T-cell (primary cell): ENCODE measurements around the gene GPRIN2. TPM values are rescaled to one million over a fixed set of nuclear protein-coding genes. Genes with fewer than 3 reads are reported as not detected.
"Not testable (repeated sequence)": the region's sequence is repeated elsewhere in the genome, so short reads cannot be mapped to it uniquely, and the experiment has no call there.

ENCODE experiments used
- ATAC-seq, 4 experiments: fragments of 200-7000 bp in 3 of 4; fragments of 150-1000 bp in 1 of 4; cut with Tn5 transposase; replicated peaks in 1 of 4; 1 replicate in 3 of 4; 2 replicates in 1 of 4; pipeline ENCODE4 v1.10.0; 2021; ENCODE audit warnings: moderate library complexity in 3 of 4, mild to moderate bottlenecking in 2 of 4, moderate number of reproducible peaks in 1 of 4
- CTCF ChIA-PET, 2 donors: fragments of 300-600 bp; sonication (Branson Sonifier 250); formaldehyde crosslinking; loops; one replicate each; lab custom pipeline; 2022; ENCODE audit warnings: antibody characterized with exemption in 2 of 2; lab: Charles Lee
- POLR2A ChIA-PET, 2 donors: fragments of 300-600 bp; sonication (Branson Sonifier 250); formaldehyde crosslinking; loops; one replicate each; lab custom pipeline; 2022; ENCODE audit warnings: antibody characterized with exemption in 2 of 2; lab: Charles Lee
- DNase-seq, 35 experiments: peaks; one replicate each; pipeline versions ENCODE4 v3.0.0 to v3.0.0-alpha.2; 2013 to 2023
- H3K27ac ChIP-seq: one replicate; pipeline ENCODE4 v1.5.1; 2013; ENCODE audit warnings: low read length
- H3K27me3 ChIP-seq, 2 experiments: replicated peaks in 1 of 2; 1 replicate in 1 of 2; 2 replicates in 1 of 2; pipeline versions ENCODE4 v1.6.1 to v1.7.0; 2013; ENCODE audit warnings: low read length in 1 of 2, mixed read lengths in 1 of 2; ENCODE audit not compliant: control insufficient read depth in 2 of 2, insufficient read depth in 2 of 2; ENCODE audit errors: extremely low read depth in 1 of 2
- H3K36me3 ChIP-seq, 2 donors: 1 replicate in 1 of 2; 2 replicates in 1 of 2; pipeline versions ENCODE4 v1.6.1 to v1.7.0; 2013; ENCODE audit warnings: low read length in 1 of 2; ENCODE audit not compliant: control insufficient read depth in 2 of 2, insufficient read depth in 1 of 2; ENCODE audit errors: extremely low read depth in 1 of 2
- H3K4me1 ChIP-seq, 2 experiments: 1 replicate in 1 of 2; 2 replicates in 1 of 2; pipeline versions ENCODE4 v1.6.1 to v1.7.0; 2013; ENCODE audit warnings: low read length in 2 of 2, mixed read lengths in 1 of 2; ENCODE audit not compliant: insufficient read depth in 2 of 2, control insufficient read depth in 1 of 2; ENCODE audit errors: extremely low read depth in 1 of 2
- H3K4me3 ChIP-seq, 2 donors: 1 replicate in 1 of 2; 2 replicates in 1 of 2; pipeline versions ENCODE4 v1.5.1 to v1.7.0; 2013; ENCODE audit warnings: mild to moderate bottlenecking in 2 of 2, low read length in 1 of 2, moderate library complexity in 1 of 2; ENCODE audit not compliant: control insufficient read depth in 1 of 2; ENCODE audit errors: extremely low read depth in 1 of 2
- H3K9me3 ChIP-seq: 2 replicates; pipeline ENCODE4 v1.7.0; 2013
- H3K27ac Mint-ChIP-seq, 2 donors: one replicate each; pipeline ENCODE4 v1.8.0; 2020 to 2021; ENCODE audit warnings: mild to moderate bottlenecking in 2 of 2, mixed read lengths in 2 of 2
- H3K27me3 Mint-ChIP-seq, 2 donors: one replicate each; pipeline ENCODE4 v1.8.0; 2021 to 2022; ENCODE audit warnings: mixed read lengths in 2 of 2
- H3K36me3 Mint-ChIP-seq: one replicate; pipeline ENCODE4 v1.8.0; 2021; ENCODE audit warnings: mixed read lengths
- H3K4me1 Mint-ChIP-seq, 3 donors: one replicate each; pipeline ENCODE4 v1.8.0; 2020 to 2022; ENCODE audit warnings: mixed read lengths in 3 of 3, mild to moderate bottlenecking in 1 of 3
- H3K4me3 Mint-ChIP-seq, 3 donors: one replicate each; pipeline ENCODE4 v1.8.0; 2020 to 2022; ENCODE audit warnings: mild to moderate bottlenecking in 3 of 3, mixed read lengths in 3 of 3, moderate library complexity in 3 of 3
- H3K9me3 Mint-ChIP-seq, 3 donors: one replicate each; pipeline ENCODE4 v1.8.0; 2020 to 2022; ENCODE audit warnings: mixed read lengths in 3 of 3
- WGBS: methylation state at CpG from one replicate; pipeline ENCODE4 v1.1.5; 2013; ENCODE audit warnings: missing lambda C conversion rate; ENCODE audit not compliant: insufficient coverage; 5-methylcytosine and 5-hydroxymethylcytosine counted together
- total RNA-seq, 35 experiments: library from RNA in 6 of 35; stranded (reverse) in 6 of 35; fragments of 120-200 nt in 1 of 35; gene quantifications; one replicate each; pipeline versions ENCODE4 v1.2.1 to v1.2.4 and lab custom pipeline; 2013 to 2026

The GPRIN2 gene
- total RNA-seq, 5 donors from 2014 or later (not counting 1 experiment from before 2014, with no cell fraction given) = not detected

DNA sequence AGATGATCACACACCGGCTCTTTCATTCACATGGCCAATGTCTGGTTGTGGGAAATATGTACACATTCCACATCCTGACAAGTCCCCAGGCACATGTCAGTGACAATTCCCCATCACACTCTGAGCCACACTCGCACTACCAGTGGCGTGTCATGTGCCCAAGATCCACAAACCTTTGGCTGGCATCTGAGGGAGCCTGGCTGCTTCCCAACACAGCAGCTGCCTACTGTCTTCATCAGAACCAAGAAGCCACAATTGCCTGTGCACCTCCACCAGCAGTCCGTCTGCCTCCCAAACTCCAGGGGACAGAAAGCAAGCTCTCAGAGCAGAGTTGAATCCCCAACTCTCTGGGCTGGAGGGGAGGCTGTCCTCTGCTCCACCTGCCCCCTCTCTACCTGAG, 16.3 kb upstream of the GPRIN2 start:
- H3K9me3 Mint-ChIP-seq, H3K27ac Mint-ChIP-seq, H3K9me3 ChIP-seq, H3K27me3 Mint-ChIP-seq, H3K27me3 ChIP-seq, H3K4me3 ChIP-seq, H3K4me1 Mint-ChIP-seq, H3K4me3 Mint-ChIP-seq, H3K4me1 ChIP-seq, CTCF ChIA-PET, H3K36me3 ChIP-seq, H3K27ac ChIP-seq, ATAC-seq, H3K36me3 Mint-ChIP-seq, DNase-seq, POLR2A ChIA-PET: not testable (repeated sequence)
- WGBS = no CpG with 5 or more reads among the region's 4 CpGs

DNA sequence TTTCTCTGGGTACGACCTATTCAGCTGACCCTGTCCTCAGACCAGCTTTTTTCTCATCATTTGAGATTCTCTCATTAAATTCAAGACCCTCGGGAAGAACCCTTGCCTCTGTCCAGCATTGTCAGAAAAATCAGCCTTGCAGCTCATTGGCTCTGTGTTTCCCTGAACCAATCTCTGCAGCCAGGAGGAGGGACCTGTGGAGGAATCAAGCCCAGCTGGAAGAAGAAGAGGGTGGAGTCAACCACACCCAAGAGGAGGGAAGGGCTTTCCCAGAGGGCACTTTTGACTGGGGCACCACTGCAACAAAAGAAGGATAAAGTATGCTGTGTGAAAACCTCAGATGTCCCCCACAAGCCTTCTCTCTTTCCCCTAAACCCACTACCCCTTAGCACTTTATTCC, 14.2 kb upstream of the GPRIN2 start:
- no CpG with 5 or more reads among the region's 2 CpGs for WGBS
- POLR2A ChIA-PET, H3K4me3 ChIP-seq: not testable (repeated sequence)

DNA sequence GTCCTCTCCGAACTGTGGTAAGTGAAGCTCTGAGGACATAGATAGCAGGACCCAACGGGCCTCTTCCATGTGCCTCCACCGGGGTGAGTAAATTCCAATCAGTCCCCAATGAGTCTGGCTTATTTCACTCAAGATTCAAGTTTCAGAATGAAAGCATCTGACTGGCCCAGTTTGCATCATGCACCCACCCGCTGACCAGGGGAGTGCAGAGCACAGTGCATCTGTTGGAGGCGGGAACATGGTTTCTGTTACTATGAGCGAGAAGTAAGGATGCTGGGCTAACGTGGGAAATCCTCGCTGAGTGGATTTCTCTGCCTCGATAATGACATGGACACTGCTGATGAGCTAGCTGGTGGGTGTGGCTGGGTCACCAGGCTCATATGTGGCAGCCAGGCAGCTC, 10.7 kb upstream of the GPRIN2 start:
- WGBS = no CpG with 5 or more reads among the region's 9 CpGs
- POLR2A ChIA-PET, H3K36me3 ChIP-seq, ATAC-seq, H3K4me1 ChIP-seq, H3K9me3 Mint-ChIP-seq, DNase-seq, H3K27ac ChIP-seq, H3K4me1 Mint-ChIP-seq, H3K36me3 Mint-ChIP-seq, H3K4me3 ChIP-seq, H3K27ac Mint-ChIP-seq, H3K27me3 Mint-ChIP-seq, H3K4me3 Mint-ChIP-seq, H3K27me3 ChIP-seq, CTCF ChIA-PET, H3K9me3 ChIP-seq: not testable (repeated sequence)

More for the DNA sequence above, 14.2 kb upstream of the GPRIN2 start:
- ATAC-seq, H3K4me1 ChIP-seq, CTCF ChIA-PET, H3K4me1 Mint-ChIP-seq, H3K9me3 Mint-ChIP-seq, H3K27ac ChIP-seq, H3K4me3 Mint-ChIP-seq, H3K27me3 ChIP-seq, H3K36me3 Mint-ChIP-seq, H3K36me3 ChIP-seq, H3K27ac Mint-ChIP-seq, H3K9me3 ChIP-seq, DNase-seq, H3K27me3 Mint-ChIP-seq: not testable (repeated sequence)

DNA sequence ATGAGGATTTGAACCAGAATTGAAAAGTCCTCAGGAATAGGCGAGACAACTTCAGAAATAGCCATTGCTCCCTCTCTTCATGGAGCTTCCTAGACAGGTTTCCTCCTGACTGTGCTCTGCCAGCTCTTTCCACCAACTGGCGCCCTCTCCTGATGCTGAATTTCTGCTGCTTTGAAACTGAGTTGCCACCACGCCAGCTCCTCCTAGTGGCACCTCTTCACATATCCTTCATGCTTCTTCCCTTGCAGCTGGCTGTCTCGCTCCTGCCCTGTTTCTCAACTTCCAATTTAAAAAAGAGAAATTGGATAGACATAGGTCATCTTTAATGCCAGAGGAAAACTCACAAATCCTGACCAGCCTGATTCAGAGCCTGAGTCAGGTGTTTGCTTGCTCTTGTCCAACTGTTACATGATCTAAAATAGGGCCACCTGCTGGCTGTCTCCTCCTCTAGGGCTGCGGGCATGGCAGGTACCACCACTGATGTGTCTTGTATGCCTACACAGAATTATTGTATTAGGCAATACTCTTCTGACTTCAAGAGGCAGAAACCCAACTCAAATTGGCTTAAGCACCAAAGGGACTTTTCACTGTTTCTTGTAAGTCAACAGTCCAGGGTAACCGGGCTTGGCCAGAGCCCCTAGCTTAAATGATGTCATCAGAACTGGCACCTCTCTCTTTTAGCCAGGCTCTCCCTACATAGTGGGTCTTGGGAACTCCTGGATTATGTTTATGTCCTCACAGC, 9.3 kb upstream of the GPRIN2 start:
- peak in 27 of 35 experiments; percentile 5 to 64 (median 32) for DNase-seq
- no CpG with 5 or more reads among the region's 6 CpGs for WGBS
- CTCF ChIA-PET, H3K27me3 Mint-ChIP-seq, H3K4me3 Mint-ChIP-seq, POLR2A ChIA-PET, H3K27ac Mint-ChIP-seq, H3K27ac ChIP-seq, H3K36me3 Mint-ChIP-seq, H3K4me3 ChIP-seq, H3K27me3 ChIP-seq, H3K9me3 ChIP-seq, H3K4me1 ChIP-seq, H3K4me1 Mint-ChIP-seq, H3K9me3 Mint-ChIP-seq, H3K36me3 ChIP-seq: not testable (repeated sequence)
- peak; percentile 75 to 84 (median 80) for ATAC-seq

DNA sequence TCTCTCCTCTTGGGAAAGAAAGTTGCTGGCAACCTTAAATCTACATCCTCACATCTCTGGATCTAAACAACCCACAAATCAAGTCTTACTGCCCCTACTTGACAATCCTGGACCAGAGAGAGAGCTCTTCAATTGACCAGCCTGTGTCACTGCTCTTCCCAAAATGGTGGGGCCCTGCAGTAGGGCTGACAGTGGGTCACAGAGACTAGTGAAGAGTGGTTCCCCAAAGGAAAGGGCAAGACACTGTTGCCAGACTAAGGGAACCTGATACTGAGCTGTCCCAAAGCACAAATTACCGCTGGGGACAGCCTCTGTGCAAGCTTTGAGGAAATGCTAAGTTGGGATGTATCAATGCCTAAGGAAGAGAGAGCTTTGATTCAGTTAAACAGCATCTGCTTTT, 4.5 kb upstream of the GPRIN2 start:
- H3K9me3 Mint-ChIP-seq = no peaks in the 10 kb centered on the region
- WGBS = no CpG with 5 or more reads among the region's 1 CpG

DNA sequence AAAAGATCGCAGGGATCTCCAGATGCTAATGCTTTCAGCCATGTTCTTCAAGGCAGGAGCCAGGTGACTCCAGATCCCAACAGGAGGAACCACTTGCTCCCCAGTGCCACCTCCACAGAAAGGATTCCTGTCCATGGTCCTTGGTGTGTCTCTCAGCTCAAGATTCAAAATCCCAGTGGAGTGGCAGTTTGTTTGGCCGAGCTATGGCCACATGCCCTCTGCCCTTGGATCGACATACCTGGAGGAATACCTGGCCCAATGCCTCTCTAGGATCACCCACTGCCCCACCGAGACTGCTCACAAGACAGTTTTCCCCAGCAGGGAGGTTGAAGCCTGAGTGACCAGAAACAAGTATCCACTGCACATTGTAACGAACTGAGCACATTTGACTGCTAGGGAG, 3.9 kb upstream of the GPRIN2 start:
- Mint-ChIP-seq H3K4me1 (peaks cover 6 to 14% (median 9%) of the 10 kb centered on the region in 3 donors), H3K27ac (no peak overlapping the region), H3K9me3 (no peaks in the 10 kb centered on the region), H3K36me3 (no peaks in the 10 kb centered on the region), H3K4me3 (no peak overlapping the region), H3K27me3 (peaks cover 0 to 5% of the 10 kb centered on the region in 2 donors)
- Histone ChIP-seq H3K9me3 (no peaks in the 10 kb centered on the region), H3K4me3 (no peak overlapping the region), H3K27ac (no peak overlapping the region), H3K36me3 (no peaks in the 10 kb centered on the region), H3K4me1 (peaks cover 0 to 7% of the 10 kb centered on the region in 2 experiments), H3K27me3 (peaks cover 0 to 44% of the 10 kb centered on the region in 2 experiments)
- DNase-seq = peak in 3 of 35 experiments; percentile 0 to 7 (median 5)
- WGBS = 60% methylated on average over 2 of the region's 5 CpGs
- ChIA-PET CTCF (no interaction called here), POLR2A (no interaction called here)
- ATAC-seq = no peak

More for the DNA sequence above, 4.5 kb upstream of the GPRIN2 start:
- Mint-ChIP-seq H3K27ac (no peak overlapping the region), H3K4me3 (no peak overlapping the region), H3K36me3 (no peaks in the 10 kb centered on the region), H3K27me3 (peaks cover 0 to 2% of the 10 kb centered on the region in 2 donors), H3K4me1 (peaks cover 6 to 12% (median 7%) of the 10 kb centered on the region in 3 donors)
- H3K4me1 ChIP-seq = peaks cover 0 to 6% of the 10 kb centered on the region in 2 experiments
- ChIA-PET CTCF (interaction anchor here in 1 of 2 donors (0.8 kb wide), 1 partner anchor 332 kb away, joined by 4 read pairs; no protein-coding TSS in a partner anchor), POLR2A (no interaction called here)
- peaks cover 0 to 38% of the 10 kb centered on the region in 2 experiments for H3K27me3 ChIP-seq
- no peaks in the 10 kb centered on the region for H3K36me3 ChIP-seq
- DNase-seq (peak in 1 of 35 experiments; percentile 1), ATAC-seq (no peak)
- no peaks in the 10 kb centered on the region for H3K9me3 ChIP-seq
- no peak overlapping the region for H3K4me3 ChIP-seq
- H3K27ac ChIP-seq = no peak overlapping the region
